Transverse colon (tissue), 4 donors: ENCODE results near the gene CTNNBIP1.

Source experiments
- POLR2A ChIP-seq: fragments of 450-650 bp; IDR thresholded peaks from one replicate; pipeline ENCODE4 v1.6.1; 2016; ENCODE audit warnings: antibody characterized with exemption, mild to moderate bottlenecking, moderate library complexity
- POLR2AphosphoS5 ChIP-seq, 3 donors: sonication (generic); formaldehyde crosslinking; IDR thresholded peaks; one replicate each; pipeline ENCODE4 v1.6.1; 2016; ENCODE audit warnings: antibody characterized with exemption in 3 of 3
- TF ChIP-seq, protein P1 (sequence below), 5 experiments: fragments of 200-600 bp in 3 of 5; fragments of 450-650 bp in 2 of 5; sonication (generic) in 3 of 5; IDR thresholded peaks; 1 replicate in 2 of 5; 2 replicates in 3 of 5; pipeline ENCODE4 v1.5.1; 2016 to 2017; ENCODE audit warnings: antibody characterized with exemption in 5 of 5, inconsistent platforms in 3 of 5, mild to moderate bottlenecking in 2 of 5, moderate library complexity in 1 of 5

DNA sequence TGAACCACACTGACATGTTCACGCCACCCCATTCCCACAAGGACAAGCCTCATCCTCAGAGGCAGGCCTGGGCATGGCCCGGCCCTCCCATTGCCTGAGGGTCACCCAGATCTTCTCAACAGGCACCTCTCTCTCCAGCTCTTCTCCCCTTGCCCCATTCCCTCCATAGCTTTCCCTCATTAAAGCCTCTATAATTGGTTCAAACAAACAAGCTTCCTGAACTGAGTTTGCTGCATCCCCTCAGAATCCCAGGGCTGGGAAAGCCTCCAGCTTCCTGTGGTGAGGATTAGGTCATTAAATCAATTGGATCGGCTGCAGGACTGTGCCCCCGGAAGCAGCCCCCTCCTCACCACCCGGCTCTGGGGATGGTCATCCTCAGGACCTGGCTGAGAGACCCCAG, 18.9 kb downstream of the CTNNBIP1 start:
- TF ChIP-seq POLR2A (no peak), POLR2AphosphoS5 (IDR thresholded peaks at IDR 0.05) (no peak)
- TF ChIP-seq, protein P1, sequence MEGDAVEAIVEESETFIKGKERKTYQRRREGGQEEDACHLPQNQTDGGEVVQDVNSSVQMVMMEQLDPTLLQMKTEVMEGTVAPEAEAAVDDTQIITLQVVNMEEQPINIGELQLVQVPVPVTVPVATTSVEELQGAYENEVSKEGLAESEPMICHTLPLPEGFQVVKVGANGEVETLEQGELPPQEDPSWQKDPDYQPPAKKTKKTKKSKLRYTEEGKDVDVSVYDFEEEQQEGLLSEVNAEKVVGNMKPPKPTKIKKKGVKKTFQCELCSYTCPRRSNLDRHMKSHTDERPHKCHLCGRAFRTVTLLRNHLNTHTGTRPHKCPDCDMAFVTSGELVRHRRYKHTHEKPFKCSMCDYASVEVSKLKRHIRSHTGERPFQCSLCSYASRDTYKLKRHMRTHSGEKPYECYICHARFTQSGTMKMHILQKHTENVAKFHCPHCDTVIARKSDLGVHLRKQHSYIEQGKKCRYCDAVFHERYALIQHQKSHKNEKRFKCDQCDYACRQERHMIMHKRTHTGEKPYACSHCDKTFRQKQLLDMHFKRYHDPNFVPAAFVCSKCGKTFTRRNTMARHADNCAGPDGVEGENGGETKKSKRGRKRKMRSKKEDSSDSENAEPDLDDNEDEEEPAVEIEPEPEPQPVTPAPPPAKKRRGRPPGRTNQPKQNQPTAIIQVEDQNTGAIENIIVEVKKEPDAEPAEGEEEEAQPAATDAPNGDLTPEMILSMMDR (IDR thresholded peaks at IDR 0.05) = no peak
